ENCODE results near the gene SOSTDC1. TPM values are rescaled to one million over a fixed set of nuclear protein-coding genes. Genes with fewer than 3 reads are reported as not detected.

SOSTDC1 gene
- total RNA-seq, 3 donors from 2014 or later = 2.6 to 11.6 TPM; not detected in 1

DNA sequence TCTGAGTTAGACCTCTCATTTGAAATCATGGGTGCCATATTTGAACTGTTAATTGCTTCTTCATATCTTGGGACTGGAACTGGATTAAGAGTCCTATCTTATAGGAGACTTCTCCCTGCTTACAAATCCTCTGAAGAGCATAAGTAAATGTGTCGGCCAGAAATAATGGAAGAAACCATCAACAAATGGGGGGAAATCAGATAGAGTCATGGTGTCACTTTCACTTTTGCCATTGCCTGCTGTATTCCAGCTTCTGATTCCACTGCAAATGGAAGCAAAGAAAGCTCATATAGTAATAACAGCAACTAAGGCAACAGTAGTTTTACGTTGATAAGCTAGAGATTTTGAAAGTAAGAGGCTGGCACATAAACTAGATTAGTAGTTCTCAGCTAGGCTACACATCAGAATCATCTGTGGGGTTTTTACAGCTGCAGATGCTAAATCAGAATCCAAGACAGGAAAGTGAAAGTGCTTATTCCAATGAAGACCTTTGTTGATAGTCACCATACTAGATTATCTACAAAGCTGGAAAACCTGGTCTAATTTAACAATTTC is 31.9 kb downstream of the SOSTDC1 start:
- H3K4me3 ChIP-seq = no peak overlapping the region
- no peaks in the 10 kb centered on the region for H3K4me1 ChIP-seq
- no peaks in the 10 kb centered on the region for H3K9me3 ChIP-seq
- H3K27ac ChIP-seq = no peak overlapping the region
- H3K36me3 ChIP-seq = no peaks in the 10 kb centered on the region
- TF ChIP-seq, protein P1, sequence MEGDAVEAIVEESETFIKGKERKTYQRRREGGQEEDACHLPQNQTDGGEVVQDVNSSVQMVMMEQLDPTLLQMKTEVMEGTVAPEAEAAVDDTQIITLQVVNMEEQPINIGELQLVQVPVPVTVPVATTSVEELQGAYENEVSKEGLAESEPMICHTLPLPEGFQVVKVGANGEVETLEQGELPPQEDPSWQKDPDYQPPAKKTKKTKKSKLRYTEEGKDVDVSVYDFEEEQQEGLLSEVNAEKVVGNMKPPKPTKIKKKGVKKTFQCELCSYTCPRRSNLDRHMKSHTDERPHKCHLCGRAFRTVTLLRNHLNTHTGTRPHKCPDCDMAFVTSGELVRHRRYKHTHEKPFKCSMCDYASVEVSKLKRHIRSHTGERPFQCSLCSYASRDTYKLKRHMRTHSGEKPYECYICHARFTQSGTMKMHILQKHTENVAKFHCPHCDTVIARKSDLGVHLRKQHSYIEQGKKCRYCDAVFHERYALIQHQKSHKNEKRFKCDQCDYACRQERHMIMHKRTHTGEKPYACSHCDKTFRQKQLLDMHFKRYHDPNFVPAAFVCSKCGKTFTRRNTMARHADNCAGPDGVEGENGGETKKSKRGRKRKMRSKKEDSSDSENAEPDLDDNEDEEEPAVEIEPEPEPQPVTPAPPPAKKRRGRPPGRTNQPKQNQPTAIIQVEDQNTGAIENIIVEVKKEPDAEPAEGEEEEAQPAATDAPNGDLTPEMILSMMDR (IDR thresholded peaks at IDR 0.05) = no peak
- no peak for TF ChIP-seq POLR2A (IDR thresholded peaks at IDR 0.05)
- TF ChIP-seq POLR2AphosphoS5 (IDR thresholded peaks at IDR 0.05) = no peak
- H3K27me3 ChIP-seq = no peaks in the 10 kb centered on the region
- intact Hi-C loops (cut with DNase I; ENCODE audit: low total_unique reads) = loop anchor here (10.0 kb wide), 1 partner anchor 131 kb away; no protein-coding TSS in a partner anchor
- DNase-seq (ENCODE audit: low spot score in 2 of 2) = no peak

DNA sequence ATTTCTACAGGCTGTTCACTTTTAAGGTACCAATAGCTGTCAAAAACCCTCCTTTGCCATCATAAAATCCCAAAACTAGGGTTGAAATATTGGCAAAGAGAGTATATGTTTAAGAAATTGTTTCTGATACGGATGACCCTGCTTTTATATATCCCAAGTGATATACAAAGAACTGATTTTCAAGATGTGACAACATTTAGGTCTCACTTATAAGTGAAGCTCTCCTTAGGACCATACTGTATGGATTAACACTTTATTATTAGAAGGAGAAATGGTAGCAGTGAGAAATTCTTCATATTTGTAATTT is 33.2 kb downstream of the SOSTDC1 start:
- DNase-seq (ENCODE audit: low spot score in 2 of 2) = no peak
- TF ChIP-seq POLR2AphosphoS5 (IDR thresholded peaks at IDR 0.05) = no peak
- TF ChIP-seq, protein P1 (IDR thresholded peaks at IDR 0.05) = no peak
- TF ChIP-seq POLR2A (IDR thresholded peaks at IDR 0.05) = no peak
- Histone ChIP-seq H3K4me3 (no peak overlapping the region), H3K27ac (no peak overlapping the region), H3K9me3 (no peaks in the 10 kb centered on the region), H3K36me3 (no peaks in the 10 kb centered on the region), H3K4me1 (no peaks in the 10 kb centered on the region), H3K27me3 (no peaks in the 10 kb centered on the region)
- intact Hi-C loops (cut with DNase I; ENCODE audit: low total_unique reads) = loop anchor here (10.0 kb wide), 1 partner anchor 132 kb away; no protein-coding TSS in a partner anchor

DNA sequence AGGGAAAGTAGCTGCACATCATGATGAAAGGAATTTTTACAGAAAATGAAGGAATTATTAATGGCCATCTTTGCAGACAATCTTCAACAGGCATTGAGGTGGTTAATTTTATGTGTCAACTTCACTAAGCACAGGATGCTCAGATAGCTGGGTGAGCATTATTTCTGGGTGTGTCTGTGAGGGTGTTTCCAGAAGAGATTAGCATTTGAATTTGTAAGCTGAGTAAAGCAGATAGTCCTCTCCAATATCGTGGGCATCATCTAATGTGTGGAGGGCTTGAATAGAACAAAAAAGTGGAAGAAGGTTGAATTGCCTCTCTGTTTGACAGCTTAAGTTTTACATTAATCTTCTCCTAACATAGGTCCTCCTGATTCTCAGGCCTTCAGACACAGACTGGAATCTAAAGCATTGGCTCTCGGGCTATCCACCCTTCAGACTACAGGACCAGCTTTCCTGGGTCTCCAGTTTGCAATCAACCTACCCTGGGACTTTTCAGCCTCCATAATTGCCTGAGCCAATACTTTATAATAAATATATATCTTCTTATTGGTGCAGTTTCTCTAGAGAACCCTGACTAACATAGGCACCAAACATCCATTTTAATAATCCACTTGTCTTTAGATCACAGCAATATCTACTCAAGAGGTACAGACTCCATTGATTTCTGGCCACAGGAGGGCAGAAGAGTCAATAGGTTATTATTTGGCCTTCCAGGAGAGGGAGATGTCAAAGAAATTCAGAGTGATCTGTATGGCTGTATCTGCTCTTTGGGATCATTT is 33.7 kb downstream of the SOSTDC1 start:
- Histone ChIP-seq H3K27me3 (no peaks in the 10 kb centered on the region), H3K4me3 (no peak overlapping the region), H3K36me3 (no peaks in the 10 kb centered on the region), H3K4me1 (no peaks in the 10 kb centered on the region), H3K9me3 (no peaks in the 10 kb centered on the region), H3K27ac (no peak overlapping the region)
- TF ChIP-seq POLR2AphosphoS5 (IDR thresholded peaks at IDR 0.05) (no peak), POLR2A (IDR thresholded peaks at IDR 0.05) (no peak)
- TF ChIP-seq, protein P1 (IDR thresholded peaks at IDR 0.05) = peak in 2 of 3 donors; percentile 42 to 78
- intact Hi-C loops (cut with DNase I; ENCODE audit: low total_unique reads) = loop anchor here (10.0 kb wide), 1 partner anchor 133 kb away; no protein-coding TSS in a partner anchor
- no peak for DNase-seq (ENCODE audit: low spot score in 2 of 2)

DNA sequence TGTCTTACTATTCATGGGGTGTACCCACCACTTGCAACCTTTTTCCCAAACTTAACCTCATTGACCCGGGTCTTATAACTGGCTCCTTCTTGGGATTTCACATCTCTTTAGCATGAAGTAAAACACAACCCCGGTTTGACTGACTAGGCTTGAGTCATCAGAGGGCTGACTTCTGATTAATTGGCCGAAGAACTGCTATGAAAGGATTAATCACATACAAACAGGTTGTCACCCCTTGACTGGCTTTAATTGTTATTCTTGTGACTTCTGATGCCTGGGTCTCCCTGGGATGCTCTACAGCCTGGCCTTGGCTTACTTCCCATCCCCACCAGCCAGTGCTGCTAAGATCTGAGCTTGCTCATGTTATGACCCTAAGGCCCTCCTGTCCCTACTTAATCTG is 35.4 kb downstream of the SOSTDC1 start:
- Histone ChIP-seq H3K9me3 (no peaks in the 10 kb centered on the region), H3K27me3 (no peaks in the 10 kb centered on the region), H3K27ac (no peak overlapping the region), H3K4me3 (no peak overlapping the region), H3K36me3 (no peaks in the 10 kb centered on the region), H3K4me1 (no peaks in the 10 kb centered on the region)
- TF ChIP-seq POLR2A (IDR thresholded peaks at IDR 0.05) = no peak
- no peak for TF ChIP-seq POLR2AphosphoS5 (IDR thresholded peaks at IDR 0.05)
- TF ChIP-seq, protein P1 (IDR thresholded peaks at IDR 0.05) = no peak
- intact Hi-C loops (cut with DNase I; ENCODE audit: low total_unique reads) = loop anchor here (10.0 kb wide), 1 partner anchor 135 kb away; no protein-coding TSS in a partner anchor
- DNase-seq (ENCODE audit: low spot score in 2 of 2) = no peak

DNA sequence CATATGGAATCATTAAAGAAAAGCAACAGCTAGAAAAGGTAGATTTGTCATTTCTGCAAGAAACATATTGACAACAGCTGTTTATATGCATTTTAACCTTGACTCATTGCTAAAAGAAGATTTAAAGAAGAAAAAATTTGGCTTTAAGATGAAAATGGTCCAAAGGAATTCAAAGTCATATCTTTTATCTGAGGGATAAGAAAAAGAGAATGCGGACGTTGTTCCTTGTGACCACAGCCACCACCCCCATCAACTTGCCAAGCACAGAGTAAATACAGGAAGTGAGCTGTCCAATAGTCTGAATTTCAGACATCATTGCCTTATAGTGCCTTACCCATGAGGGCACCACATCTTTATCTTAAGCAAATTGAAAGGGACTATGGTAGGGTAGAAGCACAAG is 36.9 kb downstream of the SOSTDC1 start:
- H3K27me3 ChIP-seq = no peaks in the 10 kb centered on the region
- DNase-seq (ENCODE audit: low spot score in 2 of 2) = no peak
- H3K36me3 ChIP-seq = no peaks in the 10 kb centered on the region
- H3K27ac ChIP-seq = no peak overlapping the region
- no peaks in the 10 kb centered on the region for H3K9me3 ChIP-seq
- TF ChIP-seq, protein P1 (IDR thresholded peaks at IDR 0.05) = no peak
- TF ChIP-seq POLR2AphosphoS5 (IDR thresholded peaks at IDR 0.05) (no peak), POLR2A (IDR thresholded peaks at IDR 0.05) (no peak)
- H3K4me1 ChIP-seq = no peaks in the 10 kb centered on the region
- intact Hi-C loops (cut with DNase I; ENCODE audit: low total_unique reads) = no loop called here
- no peak overlapping the region for H3K4me3 ChIP-seq
